RPMI8226 (cell line): Measurements from ENCODE around the gene PPP6R1.

Experiments used
- DNase-seq: peaks from one replicate; pipeline ENCODE4 v3.0.0-alpha.2; 2015

PPP6R1 gene

DNA sequence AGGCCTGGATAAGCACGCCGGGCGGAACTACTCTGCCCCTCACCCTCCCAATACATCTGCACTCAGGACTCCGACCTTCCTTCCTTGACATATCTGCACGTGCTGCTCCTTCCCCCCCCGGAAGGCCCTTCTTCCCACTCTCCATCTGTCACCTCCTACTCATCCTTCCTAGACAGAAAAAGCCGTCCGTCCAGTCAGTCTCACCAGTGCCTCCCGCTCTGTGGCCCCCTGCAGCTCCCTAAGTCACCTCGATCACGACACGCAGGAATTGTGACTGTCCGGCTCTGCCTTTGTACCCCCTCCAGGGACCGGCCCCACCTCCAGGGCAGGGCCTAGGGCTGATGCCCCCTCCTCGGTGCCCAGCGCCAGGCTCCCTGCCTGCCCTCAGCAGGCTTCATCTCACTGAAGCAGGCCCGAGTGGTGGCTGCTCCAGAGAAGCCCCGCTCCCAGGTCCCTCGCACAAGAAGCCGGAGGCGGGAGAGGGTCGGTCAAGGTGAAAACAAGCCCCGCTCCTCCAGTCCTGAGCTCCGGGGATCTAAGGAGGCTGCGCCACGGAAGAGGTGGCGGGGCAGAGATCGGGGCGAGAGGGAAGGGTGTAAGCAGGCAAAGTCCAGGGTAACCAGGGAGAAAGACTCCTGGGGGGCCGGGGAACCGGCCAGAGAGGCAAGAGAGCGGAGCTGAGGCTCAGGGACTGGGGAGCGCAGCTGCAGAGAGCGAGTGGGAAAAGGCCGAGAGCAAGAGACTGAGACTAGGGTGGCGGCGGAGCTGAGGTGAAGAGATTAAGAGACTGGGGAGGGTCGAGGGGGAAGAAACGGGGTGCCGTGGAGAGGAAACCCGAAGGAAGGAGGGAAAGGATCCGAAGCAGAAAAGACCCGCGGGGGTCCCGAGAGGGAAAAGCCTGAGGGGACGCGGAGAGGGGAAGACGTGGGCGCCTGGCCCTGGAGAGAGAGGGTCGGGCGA lies 1.1 kb downstream of the PPP6R1 start:
- DNase-seq: peak; percentile 38

DNA sequence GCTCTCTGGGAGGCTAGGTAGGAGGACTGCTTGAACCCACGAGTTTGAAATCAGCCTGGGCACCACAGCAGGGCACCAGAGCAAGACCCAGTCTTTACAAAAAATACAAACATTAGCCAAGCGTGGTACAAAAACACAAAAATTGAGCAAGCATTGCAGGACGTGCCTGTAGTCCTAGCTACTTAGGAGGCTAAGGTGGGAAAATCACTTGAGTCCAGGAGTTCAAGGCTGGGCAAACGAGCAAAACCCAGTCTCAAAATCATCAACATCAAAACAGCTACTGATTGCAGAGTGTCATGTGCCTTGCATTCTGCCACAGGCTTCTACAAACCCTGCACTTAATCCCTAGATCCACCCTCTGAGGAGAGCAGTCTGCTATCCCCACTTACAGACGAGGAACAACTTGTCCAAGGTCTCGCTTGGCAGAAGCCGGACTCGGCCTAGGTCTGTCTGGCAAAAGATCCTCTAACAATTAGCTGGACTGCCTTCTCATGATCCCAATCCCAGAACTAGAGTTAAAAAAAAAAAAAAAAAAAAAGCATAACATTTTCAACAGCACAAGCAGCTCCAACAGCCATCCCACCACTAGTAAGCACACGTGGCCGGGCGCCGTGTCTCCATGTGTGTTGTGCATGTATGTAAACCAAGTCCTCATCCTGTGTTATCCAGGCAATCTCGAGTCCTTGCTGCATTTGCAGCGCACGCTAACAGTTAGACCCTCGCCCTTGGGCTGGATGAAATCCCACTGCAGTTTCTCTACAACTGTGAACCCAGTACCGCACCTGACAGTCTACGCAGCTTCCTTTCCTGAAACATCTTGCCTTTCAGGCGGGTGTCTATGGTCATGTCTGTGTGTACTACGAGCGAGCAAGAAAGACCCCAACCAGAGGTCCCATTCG lies 2.0 kb downstream of the PPP6R1 start:
- DNase-seq: peak; percentile 45

DNA sequence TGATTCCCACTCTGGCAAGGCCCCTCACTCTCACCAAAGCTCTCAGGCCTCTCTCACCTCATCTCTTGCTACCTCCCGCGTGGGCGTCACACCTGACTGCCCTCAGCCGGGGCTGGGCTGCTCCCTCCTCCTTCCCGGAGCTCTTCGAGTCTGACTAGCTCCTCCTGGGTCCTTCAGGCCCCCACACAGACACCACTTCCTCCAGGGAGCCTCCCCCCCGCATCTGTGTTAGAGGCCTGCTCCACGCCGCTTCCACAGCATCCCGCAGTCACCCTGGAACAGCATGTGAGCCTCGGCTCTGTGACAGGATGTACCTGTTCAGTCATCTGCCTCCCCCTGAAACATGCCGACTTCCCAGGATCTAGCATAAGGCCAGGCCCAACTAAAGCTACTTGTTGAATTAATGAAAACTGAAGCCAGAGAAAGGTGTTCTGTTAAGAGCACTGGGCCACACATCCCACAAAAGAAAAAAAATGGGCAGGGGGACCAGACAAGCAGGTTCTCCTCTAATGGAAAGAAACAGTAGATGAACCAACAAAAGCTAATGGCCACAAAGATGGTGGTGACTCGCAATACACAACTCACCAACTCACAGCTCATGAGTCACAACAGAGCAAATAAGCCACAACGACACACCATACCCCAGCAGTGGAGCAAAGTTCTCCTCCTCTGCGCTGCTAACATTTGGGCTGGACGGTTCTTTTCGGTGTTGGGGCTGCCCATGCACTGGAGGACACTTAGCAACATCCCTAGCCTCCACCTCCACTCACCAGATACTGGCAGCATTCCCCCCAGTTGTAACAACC lies 3.0 kb downstream of the PPP6R1 start:
- DNase-seq: peak; percentile 41

DNA sequence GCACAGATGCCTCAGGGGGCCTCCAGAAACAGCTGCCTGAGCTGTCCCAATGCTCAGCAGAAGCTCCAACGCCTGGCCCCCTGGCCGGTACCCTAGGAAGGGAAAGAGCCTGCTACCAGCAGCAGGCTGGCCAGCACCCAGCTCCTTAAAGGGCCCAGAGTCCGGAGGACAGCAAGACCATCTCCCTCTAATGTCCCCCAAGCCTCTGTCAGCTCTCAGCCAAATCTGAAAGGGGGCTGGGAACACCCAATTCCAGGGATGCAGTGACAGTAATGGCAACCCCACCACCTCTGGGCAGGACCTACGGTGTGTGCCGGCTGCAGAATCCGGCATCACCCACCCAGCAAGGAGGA lies 4.2 kb downstream of the PPP6R1 start:
- DNase-seq: peak; percentile 20

DNA sequence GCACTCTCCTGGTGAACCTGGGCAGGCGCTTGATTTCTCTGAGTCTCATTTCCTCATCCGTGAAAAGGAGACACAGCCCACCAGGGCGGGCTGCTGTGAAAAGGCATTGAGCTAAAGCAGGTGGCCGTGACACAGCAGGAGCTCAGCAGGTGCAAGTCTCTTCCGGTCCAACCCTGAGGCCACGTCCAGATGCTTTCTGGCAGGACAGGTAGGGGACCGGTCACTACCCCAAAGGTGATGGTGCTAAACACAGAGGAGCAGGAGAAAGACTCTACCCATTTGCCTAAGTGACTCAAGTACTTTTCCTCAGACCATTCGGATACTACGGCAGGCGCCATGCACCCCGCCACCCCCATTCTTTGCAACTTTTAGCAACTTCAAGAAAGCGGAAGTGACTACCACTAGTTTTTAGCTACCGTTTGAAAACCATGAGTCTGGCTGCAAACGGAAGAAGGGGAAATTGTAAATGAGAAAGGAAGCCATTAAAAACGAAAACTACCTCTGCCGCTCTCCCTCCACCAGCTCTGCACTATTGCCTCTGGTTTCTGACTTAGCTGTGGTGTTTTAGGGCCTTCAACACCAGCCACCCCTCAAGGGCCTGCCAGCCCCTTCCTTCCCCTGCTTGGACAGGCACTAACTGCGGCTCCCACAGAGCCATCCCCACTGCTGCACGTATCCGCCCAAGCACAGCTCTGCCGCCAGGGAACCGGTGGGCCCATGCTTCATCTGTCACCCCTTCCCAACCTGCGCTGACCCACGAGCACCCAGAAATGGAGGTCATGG lies 4.8 kb downstream of the PPP6R1 start:
- peak; percentile 91 for DNase-seq

DNA sequence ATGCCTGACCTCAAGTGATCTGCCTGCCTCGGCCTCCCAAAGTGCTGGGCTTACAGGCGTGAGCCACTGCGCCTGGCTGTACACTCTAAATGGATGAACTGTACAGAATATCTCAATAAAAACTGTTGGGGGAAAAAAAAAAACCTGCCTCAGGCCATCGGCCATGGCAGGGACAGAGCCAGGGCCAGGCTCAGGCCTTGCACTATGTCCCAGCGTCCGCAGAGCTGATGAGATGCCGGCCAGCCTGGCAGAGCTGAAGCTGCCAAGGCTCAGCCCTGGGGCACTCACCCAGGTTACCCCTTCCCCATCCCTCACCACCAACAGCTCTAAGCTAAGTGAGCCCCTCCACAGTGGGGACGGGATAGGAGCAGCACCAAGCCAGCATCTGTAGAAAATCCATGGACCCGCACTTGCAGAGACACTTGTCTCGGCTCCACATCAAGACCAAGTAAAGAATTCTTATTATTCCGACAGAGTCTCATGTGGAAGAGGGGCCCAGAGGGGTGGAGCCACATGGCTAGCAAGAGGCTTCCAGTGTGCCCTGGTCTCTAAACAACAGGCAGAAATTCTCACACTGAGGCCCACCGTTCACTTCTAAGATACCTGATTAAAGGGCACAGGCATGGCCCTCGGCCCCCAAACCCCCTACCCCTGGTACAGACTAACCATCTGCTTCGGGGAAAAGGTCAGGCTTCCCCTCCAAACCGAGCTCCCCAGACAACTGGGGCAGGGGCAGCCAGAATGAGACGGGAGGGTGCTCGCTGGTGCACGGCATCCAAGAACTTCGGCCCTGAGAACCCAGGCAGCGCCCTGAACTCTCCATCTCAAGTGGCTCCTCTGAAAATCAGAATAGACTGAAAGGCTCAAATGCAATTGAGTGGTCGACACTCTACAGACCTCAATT lies 5.8 kb downstream of the PPP6R1 start:
- DNase-seq: no peak

DNA sequence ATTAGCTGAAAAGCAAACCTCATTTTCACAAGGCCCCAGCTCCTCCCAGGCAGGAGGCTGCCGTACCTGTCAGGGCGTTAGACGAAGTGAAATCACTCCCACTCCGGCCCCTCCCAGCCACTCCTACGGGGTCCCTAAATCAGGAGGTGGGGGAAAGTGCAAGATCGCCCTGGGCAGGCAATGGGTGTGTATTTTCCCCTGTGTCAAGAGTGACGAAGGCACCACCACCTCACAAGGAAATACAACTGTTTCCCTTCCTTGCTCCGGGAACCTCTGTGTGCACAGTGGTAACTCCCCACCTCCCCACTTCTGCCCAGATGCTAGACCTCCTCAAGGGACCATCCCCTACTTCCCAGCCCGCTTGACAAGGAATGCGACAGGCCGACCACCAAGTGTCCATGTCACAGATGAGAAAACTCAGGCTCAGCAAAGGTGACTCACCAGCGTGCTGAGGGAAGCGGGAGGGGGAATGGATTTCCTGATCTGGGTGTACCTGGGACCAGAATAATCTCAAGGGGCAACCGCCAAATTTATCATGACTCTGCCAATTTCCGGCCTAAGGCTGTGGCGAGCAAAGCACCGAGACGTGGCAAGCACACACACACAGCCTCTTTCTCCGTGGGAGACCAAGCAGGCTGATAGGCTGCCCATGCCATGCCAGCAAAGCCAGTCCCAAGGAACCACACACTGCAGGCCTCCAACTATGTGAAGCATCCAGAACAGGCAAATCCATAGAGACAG lies 7.3 kb downstream of the PPP6R1 start:
- DNase-seq: no peak

DNA sequence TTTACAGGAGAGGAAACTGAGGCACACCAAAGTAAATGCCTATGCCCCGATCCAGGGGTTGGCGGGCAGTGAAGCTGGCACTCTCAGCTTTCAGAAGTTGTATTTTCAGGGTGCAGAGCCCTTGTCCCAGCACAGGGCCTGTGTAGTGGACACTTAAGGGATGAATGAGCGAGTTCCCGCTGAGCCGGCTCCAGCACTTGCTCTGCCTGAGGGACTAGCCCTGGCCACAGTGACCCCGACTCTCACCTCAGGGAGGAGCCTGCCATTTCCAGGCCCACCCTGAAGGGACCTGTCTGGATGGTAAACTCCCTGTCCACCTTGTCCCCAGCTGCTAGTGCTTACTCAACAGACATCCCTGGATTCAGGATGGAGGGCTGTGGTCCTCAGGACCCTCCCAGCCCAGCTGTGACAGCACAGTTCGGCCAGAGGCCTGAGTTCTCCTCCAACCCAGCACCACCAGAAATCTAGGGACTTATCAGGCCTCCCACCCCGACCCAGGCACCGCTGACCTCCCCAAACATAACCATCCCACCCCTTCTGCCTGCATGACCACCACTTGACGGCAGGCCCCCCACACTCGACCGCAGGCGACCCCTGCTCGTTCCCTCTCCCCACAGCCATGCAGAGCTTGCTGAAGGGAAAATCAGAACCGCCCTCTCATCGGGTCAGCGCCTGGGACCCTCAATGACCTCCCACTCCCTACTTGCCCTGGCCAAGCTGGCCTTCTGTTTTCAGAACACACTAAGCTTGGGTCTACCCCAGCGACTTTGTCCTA lies 8.4 kb downstream of the PPP6R1 start:
- no peak for DNase-seq

DNA sequence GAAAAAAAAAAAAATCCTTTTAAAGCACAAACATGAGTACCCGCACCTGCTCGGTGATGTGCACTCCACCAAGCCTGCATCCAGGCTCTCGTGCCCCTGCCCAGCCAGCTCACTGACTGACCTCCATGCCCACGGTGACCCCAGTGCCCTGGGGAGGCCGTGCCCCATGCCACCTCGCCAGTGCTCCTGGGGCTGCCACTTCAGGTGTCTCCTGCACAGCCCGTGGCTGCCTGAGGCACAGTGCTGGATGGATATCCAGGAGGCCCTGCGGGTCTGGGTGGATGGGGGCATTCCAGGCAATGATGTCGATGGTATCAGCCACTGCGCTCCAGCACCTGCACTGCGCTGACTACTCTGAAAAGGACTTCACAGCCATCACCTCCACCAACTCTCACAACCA lies 9.0 kb downstream of the PPP6R1 start:
- no peak for DNase-seq

DNA sequence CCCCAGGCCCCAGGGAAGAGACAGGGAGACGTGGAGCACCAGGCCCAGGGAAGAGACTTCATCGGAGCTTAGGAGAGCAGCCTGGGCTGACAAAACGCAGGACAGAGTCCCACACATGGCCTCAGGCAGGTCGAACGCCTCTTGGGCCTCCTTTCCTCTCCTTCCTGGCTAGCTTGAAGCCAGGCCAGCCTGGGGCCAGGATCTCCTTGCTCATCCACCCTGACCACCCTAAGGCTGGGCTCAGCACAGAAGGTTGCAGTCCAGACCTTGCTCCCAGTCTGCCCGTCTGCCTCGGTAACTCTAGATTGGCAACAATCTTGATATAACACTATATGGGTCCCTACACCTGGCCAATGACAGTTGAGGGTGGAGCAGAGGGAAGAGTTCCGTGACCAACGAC lies 10.1 kb downstream of the PPP6R1 start:
- no peak for DNase-seq

DNA sequence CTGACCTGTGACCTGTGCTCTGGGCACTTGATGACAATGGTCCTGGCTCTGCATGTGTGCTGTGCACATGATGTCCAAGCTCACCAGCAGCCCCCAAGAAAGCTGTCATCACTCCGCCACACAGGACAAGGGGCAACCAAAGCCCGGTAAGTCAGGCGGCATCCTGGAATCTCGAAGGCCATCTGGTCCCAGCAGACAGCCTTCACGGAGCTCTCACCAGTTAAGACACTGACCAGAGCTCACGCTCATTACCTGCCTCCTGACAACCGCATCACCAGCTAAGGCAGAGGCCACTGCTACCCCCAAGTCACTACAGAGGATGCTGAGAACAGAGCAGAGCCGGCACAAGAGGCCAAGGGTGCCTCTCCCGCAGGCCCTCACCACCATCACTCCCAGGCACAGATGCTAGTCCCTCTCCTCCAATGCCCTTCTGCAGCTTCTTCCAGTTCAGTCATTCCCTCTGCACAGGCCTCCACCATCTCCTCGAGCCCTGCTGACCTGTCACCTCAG lies 10.6 kb downstream of the PPP6R1 start:
- DNase-seq: no peak

DNA sequence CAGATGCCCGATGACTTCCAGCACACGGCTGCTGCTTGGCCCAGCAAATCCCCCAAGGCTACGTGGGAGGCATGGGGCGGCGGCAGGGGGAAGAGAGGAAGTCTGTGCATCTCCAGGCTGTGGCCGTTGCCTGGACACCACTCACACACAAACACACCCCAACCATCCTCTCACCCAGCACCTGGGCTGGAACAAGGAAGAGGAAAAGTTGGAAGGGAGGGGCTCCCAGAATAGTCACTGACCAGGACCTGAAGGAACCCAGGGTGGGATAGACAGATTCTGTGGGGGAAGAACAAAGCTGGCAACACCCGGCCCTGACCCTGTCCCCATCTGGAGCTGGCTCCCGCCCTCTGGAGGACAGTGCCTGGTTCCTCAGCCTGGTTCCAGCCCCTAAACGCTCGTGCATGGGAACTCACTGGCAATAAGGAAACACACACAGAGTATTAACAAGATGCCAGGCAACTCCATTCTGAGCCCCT lies 11.2 kb downstream of the PPP6R1 start:
- DNase-seq: no peak

DNA sequence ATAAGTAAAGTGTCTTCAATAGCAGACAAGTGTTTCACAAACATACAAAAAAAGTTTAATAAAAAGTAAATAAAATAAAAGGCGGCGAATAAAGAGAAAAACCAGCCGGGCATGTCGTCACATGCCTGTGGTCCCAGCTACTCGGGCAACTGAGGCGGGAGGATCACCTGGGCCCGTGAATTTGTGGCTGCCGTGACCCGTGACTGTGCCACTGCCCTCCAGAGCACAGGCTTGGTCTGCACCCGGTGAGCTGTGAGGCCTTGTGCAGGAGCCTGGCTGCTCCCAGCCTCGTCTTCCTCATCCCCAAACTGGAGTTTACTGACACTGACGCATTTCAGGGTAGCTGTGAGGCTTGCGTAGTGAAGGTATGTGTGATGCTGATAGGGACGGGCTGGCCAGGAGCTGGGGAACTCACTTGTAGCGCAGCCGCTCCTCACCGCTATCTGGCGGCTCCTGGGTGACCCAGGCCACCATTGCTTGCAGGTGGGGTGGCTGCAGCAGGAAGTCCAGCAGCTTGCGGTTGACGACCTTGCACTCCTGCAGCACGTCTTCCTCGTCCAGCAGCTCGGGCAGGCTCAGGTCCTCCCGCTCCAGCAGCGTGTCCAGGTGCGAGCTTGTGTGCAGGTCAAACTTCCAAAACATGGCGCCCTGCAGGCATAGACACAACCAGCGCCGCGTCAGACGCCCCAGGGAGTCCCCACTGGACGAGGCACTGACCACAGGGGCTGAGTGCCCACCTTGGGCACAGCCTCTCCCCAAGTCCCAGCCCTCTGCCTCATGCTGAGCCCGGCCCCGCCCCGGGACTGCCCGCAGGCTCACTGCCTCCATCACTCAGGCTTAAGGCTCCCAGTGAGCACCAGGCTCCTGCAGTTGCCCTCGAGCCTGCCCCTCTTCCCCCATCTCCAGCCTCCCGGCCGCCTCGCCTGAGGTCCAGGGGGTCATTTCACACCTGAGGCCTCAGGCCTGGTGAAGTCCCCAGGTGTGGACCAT lies 12.1 kb downstream of the PPP6R1 start:
- DNase-seq: no peak

DNA sequence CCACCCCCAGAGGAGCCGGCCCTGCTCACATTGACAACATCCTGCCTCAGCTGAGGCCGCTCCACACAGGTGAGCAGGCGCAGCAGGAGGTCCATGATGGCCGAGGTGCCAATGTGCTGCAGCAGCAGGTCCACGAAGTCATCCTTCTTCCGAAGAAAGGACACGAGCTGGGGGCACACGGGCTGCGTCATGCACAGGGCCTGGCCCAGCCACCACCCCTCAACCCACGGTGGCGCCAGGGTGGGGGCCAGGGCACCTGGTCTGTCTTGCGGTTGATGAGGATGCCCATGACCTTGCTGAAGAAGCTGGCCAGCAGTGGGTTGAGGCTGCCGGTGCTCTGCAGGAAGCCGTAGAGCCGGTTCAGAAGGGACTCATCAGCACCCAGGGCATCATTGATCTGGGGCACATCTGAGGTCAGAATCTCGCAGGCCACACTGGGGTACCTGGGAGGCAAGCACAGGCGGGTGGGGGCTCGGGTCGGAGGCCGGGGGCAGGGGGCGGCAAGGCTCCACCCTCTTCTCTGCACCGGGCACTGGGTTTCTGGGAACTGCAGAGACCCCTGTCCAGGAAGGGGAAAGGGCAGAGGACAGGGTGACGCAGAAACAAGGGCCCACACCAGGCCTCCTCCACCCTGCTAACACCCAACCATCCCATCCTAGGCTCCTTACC lies 13.4 kb downstream of the PPP6R1 start:
- DNase-seq: no peak

DNA sequence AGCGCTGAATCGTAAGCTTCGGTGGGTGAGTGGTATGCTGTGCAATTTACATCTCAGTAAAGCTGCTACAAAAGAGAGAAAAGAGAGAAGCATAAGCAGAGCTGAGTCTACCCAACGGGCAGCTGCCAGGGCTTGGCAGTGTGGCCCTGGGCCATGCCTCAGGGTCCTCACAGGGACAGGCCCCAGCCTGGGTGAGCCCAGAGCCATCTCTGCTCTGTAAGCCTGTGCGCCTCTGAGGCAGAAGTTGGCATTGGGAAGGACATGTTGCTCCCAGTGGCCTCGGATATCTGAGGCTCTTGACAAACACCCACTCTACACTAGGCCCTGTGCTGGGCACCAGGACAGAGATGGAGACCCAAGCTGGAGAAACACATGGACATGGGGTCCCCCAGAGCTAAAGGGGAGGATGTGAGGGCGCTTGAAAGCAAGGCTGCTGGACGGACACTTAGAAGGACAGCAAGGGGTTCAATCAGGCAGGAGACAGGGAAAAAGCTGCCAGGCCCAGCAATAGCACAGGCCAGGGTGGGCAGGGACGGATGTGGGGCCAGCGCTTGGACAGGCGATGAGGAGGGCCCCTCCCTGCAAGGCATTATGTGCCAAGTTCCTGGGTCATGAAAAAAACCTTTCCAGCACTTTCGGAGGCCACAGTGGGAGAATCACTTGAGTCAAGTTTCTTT lies 14.7 kb downstream of the PPP6R1 start:
- no peak for DNase-seq

DNA sequence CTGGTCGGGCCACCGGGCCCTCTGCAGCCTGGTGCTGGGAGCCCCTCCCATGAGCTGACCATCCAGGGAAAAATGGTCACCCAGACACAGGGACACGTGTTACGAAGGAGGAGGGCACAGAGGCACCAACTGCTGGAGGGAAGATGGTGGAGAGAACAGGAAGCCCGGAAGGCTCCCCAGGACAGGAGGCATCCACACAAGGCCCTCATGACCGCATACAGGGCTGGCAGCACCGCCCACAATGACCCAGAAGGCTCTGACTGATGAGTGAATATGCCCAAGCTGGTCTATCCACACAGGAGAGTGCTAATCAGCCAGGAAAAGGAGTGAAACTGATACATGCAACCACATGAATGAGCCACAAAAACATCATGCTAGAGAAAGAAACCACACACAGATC lies 16.3 kb downstream of the PPP6R1 start:
- no peak for DNase-seq
